T-cell (primary cell): ENCODE data around the gene UACA. TPM values are rescaled to one million over a fixed set of nuclear protein-coding genes. Genes with fewer than 3 reads are reported as not detected.

Source experiments
- ATAC-seq, 4 experiments: fragments of 200-7000 bp in 3 of 4; fragments of 150-1000 bp in 1 of 4; cut with Tn5 transposase; replicated peaks in 1 of 4; 1 replicate in 3 of 4; 2 replicates in 1 of 4; pipeline ENCODE4 v1.10.0; 2021; ENCODE audit warnings: moderate library complexity in 3 of 4, mild to moderate bottlenecking in 2 of 4, moderate number of reproducible peaks in 1 of 4
- CTCF ChIA-PET, 2 donors: fragments of 300-600 bp; sonication (Branson Sonifier 250); formaldehyde crosslinking; loops; one replicate each; lab custom pipeline; 2022; ENCODE audit warnings: antibody characterized with exemption in 2 of 2; lab: Charles Lee
- POLR2A ChIA-PET, 2 donors: fragments of 300-600 bp; sonication (Branson Sonifier 250); formaldehyde crosslinking; loops; one replicate each; lab custom pipeline; 2022; ENCODE audit warnings: antibody characterized with exemption in 2 of 2; lab: Charles Lee
- DNase-seq, 35 experiments: peaks; one replicate each; pipeline versions ENCODE4 v3.0.0 to v3.0.0-alpha.2; 2013 to 2023
- H3K27ac ChIP-seq: one replicate; pipeline ENCODE4 v1.5.1; 2013; ENCODE audit warnings: low read length
- H3K27me3 ChIP-seq, 2 experiments: replicated peaks in 1 of 2; 1 replicate in 1 of 2; 2 replicates in 1 of 2; pipeline versions ENCODE4 v1.6.1 to v1.7.0; 2013; ENCODE audit warnings: low read length in 1 of 2, mixed read lengths in 1 of 2; ENCODE audit not compliant: control insufficient read depth in 2 of 2, insufficient read depth in 2 of 2; ENCODE audit errors: extremely low read depth in 1 of 2
- H3K36me3 ChIP-seq, 2 donors: 1 replicate in 1 of 2; 2 replicates in 1 of 2; pipeline versions ENCODE4 v1.6.1 to v1.7.0; 2013; ENCODE audit warnings: low read length in 1 of 2; ENCODE audit not compliant: control insufficient read depth in 2 of 2, insufficient read depth in 1 of 2; ENCODE audit errors: extremely low read depth in 1 of 2
- H3K4me1 ChIP-seq, 2 experiments: 1 replicate in 1 of 2; 2 replicates in 1 of 2; pipeline versions ENCODE4 v1.6.1 to v1.7.0; 2013; ENCODE audit warnings: low read length in 2 of 2, mixed read lengths in 1 of 2; ENCODE audit not compliant: insufficient read depth in 2 of 2, control insufficient read depth in 1 of 2; ENCODE audit errors: extremely low read depth in 1 of 2
- H3K4me3 ChIP-seq, 2 donors: 1 replicate in 1 of 2; 2 replicates in 1 of 2; pipeline versions ENCODE4 v1.5.1 to v1.7.0; 2013; ENCODE audit warnings: mild to moderate bottlenecking in 2 of 2, low read length in 1 of 2, moderate library complexity in 1 of 2; ENCODE audit not compliant: control insufficient read depth in 1 of 2; ENCODE audit errors: extremely low read depth in 1 of 2
- H3K9me3 ChIP-seq: 2 replicates; pipeline ENCODE4 v1.7.0; 2013
- H3K27ac Mint-ChIP-seq, 2 donors: one replicate each; pipeline ENCODE4 v1.8.0; 2020 to 2021; ENCODE audit warnings: mild to moderate bottlenecking in 2 of 2, mixed read lengths in 2 of 2
- H3K27me3 Mint-ChIP-seq, 2 donors: one replicate each; pipeline ENCODE4 v1.8.0; 2021 to 2022; ENCODE audit warnings: mixed read lengths in 2 of 2
- H3K36me3 Mint-ChIP-seq: one replicate; pipeline ENCODE4 v1.8.0; 2021; ENCODE audit warnings: mixed read lengths
- H3K4me1 Mint-ChIP-seq, 3 donors: one replicate each; pipeline ENCODE4 v1.8.0; 2020 to 2022; ENCODE audit warnings: mixed read lengths in 3 of 3, mild to moderate bottlenecking in 1 of 3
- H3K4me3 Mint-ChIP-seq, 3 donors: one replicate each; pipeline ENCODE4 v1.8.0; 2020 to 2022; ENCODE audit warnings: mild to moderate bottlenecking in 3 of 3, mixed read lengths in 3 of 3, moderate library complexity in 3 of 3
- H3K9me3 Mint-ChIP-seq, 3 donors: one replicate each; pipeline ENCODE4 v1.8.0; 2020 to 2022; ENCODE audit warnings: mixed read lengths in 3 of 3
- WGBS: methylation state at CpG from one replicate; pipeline ENCODE4 v1.1.5; 2013; ENCODE audit warnings: missing lambda C conversion rate; ENCODE audit not compliant: insufficient coverage; 5-methylcytosine and 5-hydroxymethylcytosine counted together
- total RNA-seq, 35 experiments: library from RNA in 6 of 35; stranded (reverse) in 6 of 35; fragments of 120-200 nt in 1 of 35; gene quantifications; one replicate each; pipeline versions ENCODE4 v1.2.1 to v1.2.4 and lab custom pipeline; 2013 to 2026

The UACA gene
- total RNA-seq, 5 donors from 2014 or later (not counting 1 experiment from before 2014, with no cell fraction given): 0.08 to 1.3 (median 0.70) TPM

GRCh38 chr15:70775160-70775559 is 11.8 kb upstream of the UACA start:
- H3K4me1 ChIP-seq: no peaks in the 10 kb centered on the region
- POLR2A ChIA-PET: no interaction called here

GRCh38 chr15:70772402-70772801 is 9.0 kb upstream of the UACA start:
- CTCF ChIA-PET: interaction anchor here in 1 of 2 donors (0.7 kb wide), 1 partner anchor 1279 kb away, joined by 6 read pairs; no protein-coding TSS in a partner anchor
- no peak overlapping the region for H3K27ac ChIP-seq

More at GRCh38 chr15:70775160-70775559, 11.8 kb upstream of the UACA start:
- Mint-ChIP-seq H3K9me3 (no peaks in the 10 kb centered on the region), H3K4me1 (peaks cover 0 to 4% (median 0%) of the 10 kb centered on the region in 3 donors), H3K27me3 (peaks cover 9 to 27% of the 10 kb centered on the region in 2 donors), H3K27ac (no peak overlapping the region), H3K4me3 (no peak overlapping the region), H3K36me3 (no peaks in the 10 kb centered on the region)
- WGBS: no CpG with 5 or more reads among the region's 2 CpGs
- no peaks in the 10 kb centered on the region for H3K9me3 ChIP-seq
- no peak for ATAC-seq
- no peak for DNase-seq
- H3K27ac ChIP-seq: no peak overlapping the region
- no peak overlapping the region for H3K4me3 ChIP-seq
- H3K27me3 ChIP-seq: peaks cover 0 to 5% of the 10 kb centered on the region in 2 experiments
- CTCF ChIA-PET: no interaction called here
- H3K36me3 ChIP-seq: no peaks in the 10 kb centered on the region

DNA sequence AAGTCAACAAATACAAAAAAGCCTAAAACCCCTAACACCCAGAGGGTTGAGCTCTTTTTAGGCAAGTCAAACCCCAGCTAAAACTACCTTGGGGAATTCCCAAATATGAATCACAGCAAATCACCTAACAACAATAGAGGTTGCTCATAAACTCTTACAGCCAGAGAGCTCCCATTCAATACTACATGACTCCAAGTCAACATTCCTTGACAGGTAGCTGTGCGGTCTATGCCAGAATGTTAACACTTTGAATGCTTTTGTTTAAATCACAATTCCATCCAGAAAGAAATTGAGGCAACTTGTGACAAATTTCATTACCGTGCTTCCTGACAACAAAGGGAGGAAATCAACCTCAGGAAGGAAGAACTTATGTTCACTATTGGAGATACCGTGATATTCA is 7.5 kb upstream of the UACA start:
- ATAC-seq (no peak), DNase-seq (no peak)
- WGBS: no CpG with 5 or more reads among the region's 3 CpGs
- ChIA-PET POLR2A (no interaction called here), CTCF (interaction anchor here in 1 of 2 donors (0.6 kb wide), 1 partner anchor 14 kb away, joined by 3 read pairs; no protein-coding TSS in a partner anchor)
- H3K4me1 ChIP-seq: no peaks in the 10 kb centered on the region
- H3K27me3 ChIP-seq: peaks cover 2 to 4% of the 10 kb centered on the region in 2 experiments
- peaks cover 0 to 8% (median 8%) of the 10 kb centered on the region in 3 donors for H3K4me1 Mint-ChIP-seq
- no peak overlapping the region for H3K27ac ChIP-seq
- peaks cover 6 to 26% of the 10 kb centered on the region in 2 donors for H3K27me3 Mint-ChIP-seq
- no peaks in the 10 kb centered on the region for H3K36me3 ChIP-seq
- no peak overlapping the region for H3K4me3 Mint-ChIP-seq
- no peaks in the 10 kb centered on the region for H3K9me3 ChIP-seq
- no peaks in the 10 kb centered on the region for H3K36me3 Mint-ChIP-seq
- no peaks in the 10 kb centered on the region for H3K9me3 Mint-ChIP-seq
- H3K27ac Mint-ChIP-seq: no peak overlapping the region
- no peak overlapping the region for H3K4me3 ChIP-seq

More at GRCh38 chr15:70772402-70772801, 9.0 kb upstream of the UACA start:
- Histone ChIP-seq H3K9me3 (no peaks in the 10 kb centered on the region), H3K4me3 (no peak overlapping the region), H3K36me3 (no peaks in the 10 kb centered on the region), H3K27me3 (peaks cover 0 to 5% of the 10 kb centered on the region in 2 experiments), H3K4me1 (no peaks in the 10 kb centered on the region)
- Mint-ChIP-seq H3K4me1 (peaks cover 0 to 8% (median 8%) of the 10 kb centered on the region in 3 donors), H3K4me3 (no peak overlapping the region), H3K27me3 (peaks cover 2 to 31% of the 10 kb centered on the region in 2 donors), H3K36me3 (no peaks in the 10 kb centered on the region), H3K27ac (no peak overlapping the region), H3K9me3 (no peaks in the 10 kb centered on the region)
- DNase-seq (no peak), ATAC-seq (no peak)
- POLR2A ChIA-PET: no interaction called here
- no CpG with 5 or more reads among the region's 3 CpGs for WGBS

- CTCF ChIA-PET: interaction anchor here in 1 of 2 donors (0.9 kb wide), 1 partner anchor 46 kb away, joined by 3 read pairs; no protein-coding TSS in a partner anchor
- H3K27me3 ChIP-seq: peaks cover 4 to 7% of the 10 kb centered on the region in 2 experiments
Observed at GRCh38 chr15:70768257-70768883, 5.0 kb upstream of the UACA start.

DNA sequence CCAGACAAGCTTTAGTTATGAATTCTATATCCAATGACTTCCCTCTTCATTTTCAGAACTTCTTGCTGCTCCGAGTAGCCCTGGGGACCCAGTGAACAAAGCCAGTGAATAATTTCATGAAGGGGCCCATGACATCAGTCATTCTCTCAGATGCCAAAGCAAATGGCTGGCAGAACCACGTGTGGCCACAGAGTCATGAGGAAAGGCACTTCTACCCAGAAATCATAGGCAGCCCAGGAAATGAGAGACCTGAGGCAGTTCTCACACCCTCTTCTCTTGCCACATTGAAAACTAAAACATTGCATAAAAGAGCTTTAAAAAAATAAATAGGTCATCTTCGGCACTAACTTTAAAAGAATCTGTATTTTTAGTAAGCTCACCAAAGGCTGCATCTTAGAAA is 4.3 kb upstream of the UACA start:
- Mint-ChIP-seq H3K27ac (no peak overlapping the region), H3K4me1 (peaks cover 6 to 15% (median 14%) of the 10 kb centered on the region in 3 donors), H3K36me3 (no peaks in the 10 kb centered on the region), H3K9me3 (no peaks in the 10 kb centered on the region), H3K27me3 (peaks cover 23 to 37% of the 10 kb centered on the region in 2 donors), H3K4me3 (no peak overlapping the region)
- POLR2A ChIA-PET: no interaction called here
- peaks cover 7 to 9% of the 10 kb centered on the region in 2 experiments for H3K27me3 ChIP-seq
- DNase-seq (no peak), ATAC-seq (no peak)
- WGBS: 63% methylated on average over 2 of the region's 3 CpGs
- CTCF ChIA-PET: interaction anchor here in 1 of 2 donors (0.6 to 0.9 kb wide), 2 partner anchors 44 to 45 kb away, joined by 3 to 4 read pairs; no protein-coding TSS in a partner anchor
- peaks cover 2 to 12% of the 10 kb centered on the region in 2 experiments for H3K4me1 ChIP-seq
- no peak overlapping the region for H3K27ac ChIP-seq
- no peaks in the 10 kb centered on the region for H3K9me3 ChIP-seq
- no peaks in the 10 kb centered on the region for H3K36me3 ChIP-seq
- no peak overlapping the region for H3K4me3 ChIP-seq

More at GRCh38 chr15:70768257-70768883, 5.0 kb upstream of the UACA start:
- Histone ChIP-seq H3K4me3 (no peak overlapping the region), H3K36me3 (no peaks in the 10 kb centered on the region), H3K4me1 (peaks cover 2 to 5% of the 10 kb centered on the region in 2 experiments), H3K9me3 (no peaks in the 10 kb centered on the region), H3K27ac (no peak overlapping the region)
- Mint-ChIP-seq H3K27me3 (peaks cover 20 to 40% of the 10 kb centered on the region in 2 donors), H3K27ac (no peak overlapping the region), H3K4me1 (peaks cover 6 to 14% (median 14%) of the 10 kb centered on the region in 3 donors), H3K9me3 (no peaks in the 10 kb centered on the region), H3K4me3 (no peak overlapping the region), H3K36me3 (no peaks in the 10 kb centered on the region)
- no CpG with 5 or more reads among the region's 3 CpGs for WGBS
- POLR2A ChIA-PET: no interaction called here
- ATAC-seq (no peak), DNase-seq (no peak)

DNA sequence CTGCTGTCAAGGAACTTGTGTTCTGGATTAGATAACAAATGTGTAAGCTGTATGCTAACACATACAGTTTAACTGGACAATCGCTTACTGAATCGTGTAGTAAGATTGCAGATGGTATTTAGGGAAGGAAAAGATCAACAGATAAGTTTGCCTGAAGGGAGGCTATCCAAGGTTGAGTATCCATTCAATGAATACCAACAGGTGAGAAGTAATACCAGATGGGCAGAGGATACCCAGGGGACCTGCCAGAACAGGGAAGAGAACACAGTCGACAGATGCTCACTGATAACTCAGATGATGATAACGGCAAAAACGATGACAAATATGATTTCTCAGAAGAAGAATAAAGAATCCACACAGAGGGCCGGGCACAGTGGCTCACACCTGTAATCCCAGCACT is 3.2 kb upstream of the UACA start:
- Mint-ChIP-seq H3K4me1 (peaks cover 12 to 23% (median 21%) of the 10 kb centered on the region in 3 donors), H3K36me3 (no peaks in the 10 kb centered on the region), H3K27ac (no peak overlapping the region), H3K9me3 (no peaks in the 10 kb centered on the region), H3K27me3 (peaks cover 30 to 32% of the 10 kb centered on the region in 2 donors), H3K4me3 (no peak overlapping the region)
- H3K36me3 ChIP-seq: no peaks in the 10 kb centered on the region
- CTCF ChIA-PET: no interaction called here
- 85% methylated on average over 6 of the region's 6 CpGs for WGBS
- no peaks in the 10 kb centered on the region for H3K9me3 ChIP-seq
- H3K27ac ChIP-seq: no peak overlapping the region
- peaks cover 6 to 17% of the 10 kb centered on the region in 2 experiments for H3K4me1 ChIP-seq
- no peak for ATAC-seq
- POLR2A ChIA-PET: no interaction called here
- peaks cover 12 to 14% of the 10 kb centered on the region in 2 experiments for H3K27me3 ChIP-seq
- H3K4me3 ChIP-seq: no peak overlapping the region
- no peak for DNase-seq
